K562 (cell line): ENCODE results near the gene CBX8. TPM values are rescaled to one million over a fixed set of nuclear protein-coding genes. Genes with fewer than 3 reads are reported as not detected.

Experiments
- HMGN3 ChIP-seq: IDR thresholded peaks from 2 replicates; pipeline ENCODE4 v1.6.1; 2011; ENCODE audit warnings: borderline replicate concordance, low read depth, mild to moderate bottlenecking, mixed read lengths, low read length; ENCODE audit not compliant: insufficient read length; ENCODE audit errors: extremely low read depth
- MCM2 ChIP-seq: fragments of 450-650 bp; IDR thresholded peaks from 2 replicates; pipeline ENCODE4 v1.6.1; 2017; ENCODE audit warnings: low read depth, mild to moderate bottlenecking
- MEIS2 ChIP-seq: fragments of 450-650 bp; IDR thresholded peaks from 2 replicates; pipeline ENCODE4 v1.6.1; 2014; ENCODE audit warnings: mild to moderate bottlenecking; ENCODE audit not compliant: partially characterized antibody
- POLR2H ChIP-seq: IDR thresholded peaks from 2 replicates; pipeline ENCODE4 v1.6.1; 2016; ENCODE audit warnings: missing genetic modification characterization, low read depth, mild to moderate bottlenecking, control low read depth, missing compliant biosample characterization, moderate library complexity
- POLR3A ChIP-seq: IDR thresholded peaks from 2 replicates; pipeline ENCODE4 v1.6.1; 2011; ENCODE audit warnings: borderline replicate concordance, mild to moderate bottlenecking, moderate library complexity; ENCODE audit not compliant: insufficient read length, insufficient read depth; ENCODE audit errors: extremely low read depth
- PRPF4 ChIP-seq: fragments of 200-400 bp; formaldehyde crosslinking; IDR thresholded peaks from one replicate; pipeline ENCODE4 v1.6.1; 2017; ENCODE audit warnings: low read length, low read depth, mild to moderate bottlenecking; ENCODE audit not compliant: insufficient read depth, poor library complexity, severe bottlenecking
- RBM39 ChIP-seq: fragments of 200-400 bp; formaldehyde crosslinking; optimal IDR thresholded peaks from 2 replicates; pipeline ENCODE3; 2018; ENCODE audit warnings: low read depth, low read length
- SMAD4 ChIP-seq: fragments of 250-450 bp; sonication (Bioruptor Pico); conservative IDR thresholded peaks from 2 replicates; pipeline ENCODE4 v1.8.0; 2021; ENCODE audit warnings: inconsistent platforms, mild to moderate bottlenecking, moderate library complexity
- TFAM ChIP-seq: fragments of 250-450 bp; sonication (Bioruptor Pico); conservative IDR thresholded peaks from 2 replicates; pipeline ENCODE4 v1.5.0; 2021; ENCODE audit warnings: mild to moderate bottlenecking, moderate library complexity
- ZNF174 ChIP-seq: fragments of 250-450 bp; sonication (Bioruptor Pico); IDR thresholded peaks from 2 replicates; pipeline ENCODE4 v1.4.0; 2020; ENCODE audit warnings: mild to moderate bottlenecking
- ZNF224 ChIP-seq: sonication (generic); formaldehyde crosslinking; IDR thresholded peaks from 2 replicates; pipeline ENCODE4 v1.8.0; 2022; ENCODE audit warnings: mild to moderate bottlenecking, missing genetic modification reagents
- ZSCAN29 ChIP-seq: fragments of 450-650 bp; IDR thresholded peaks from 2 replicates; pipeline ENCODE4 v1.6.1; 2017
- polyA plus RNA-seq, 8 experiments: library from polyadenylated mRNA; depleted of rRNA in 4 of 8; stranded (reverse) in 5 of 8; unstranded in 3 of 8; fragments of >200 nt; fragmentation: Nextera tagmentation in 2 of 8; fragmentation: Illumina TruSeq in 1 of 8; extraction: Ambion mirVana in 2 of 8; extraction: Trizol in 1 of 8; gene quantifications; 2 replicates each; pipeline versions ENCODE4 v1.2.1 to v1.2.3, GENCODE V29; 2011 to 2014; ENCODE audit warnings: inconsistent platforms in 1 of 8, missing spikeins in 1 of 8
- total RNA-seq, 7 experiments: library from RNA; depleted of rRNA in 6 of 7; stranded (reverse); fragments of >200 nt in 6 of 7; fragmentation: Illumina TruSeq in 2 of 7; extraction: Trizol in 2 of 7; gene quantifications; 2 replicates each; pipeline versions ENCODE4 v1.2.1 to v1.2.3, GENCODE V29; 2011 to 2021; ENCODE audit warnings: low replicate concordance in 1 of 7
- TF ChIP-seq, protein P1 (sequence below): sonication (generic); formaldehyde crosslinking; IDR thresholded peaks from 2 replicates; pipeline ENCODE4 v1.8.0; 2022; ENCODE audit warnings: missing genetic modification reagents, mild to moderate bottlenecking, borderline replicate concordance
- TF ChIP-seq, protein P2 (sequence below): sonication (generic); formaldehyde crosslinking; IDR thresholded peaks from 2 replicates; pipeline ENCODE4 v1.8.1; 2023; ENCODE audit warnings: mild to moderate bottlenecking, missing genetic modification reagents
- TF ChIP-seq, protein P3 (sequence below): fragments of 200-800 bp; sonication (Bioruptor generic); IDR thresholded peaks from 2 replicates; pipeline ENCODE4 v1.6.1; 2017; ENCODE audit warnings: missing genetic modification characterization, missing compliant biosample characterization
- TF ChIP-seq, protein P4 (sequence below): IDR thresholded peaks from 3 replicates; pipeline ENCODE4 v1.6.1; 2011; ENCODE audit warnings: borderline replicate concordance, mild to moderate bottlenecking, moderate library complexity; ENCODE audit not compliant: insufficient read length; ENCODE audit errors: extremely low read depth
- TF ChIP-seq, protein P5 (sequence below): fragments of 250-450 bp; sonication (Bioruptor Pico); IDR thresholded peaks from 2 replicates; pipeline ENCODE4 v1.8.0; 2021; ENCODE audit warnings: moderate library complexity, mild to moderate bottlenecking, inconsistent platforms

CBX8 gene
- total and polyA plus RNA-seq, 9 of the 15 experiments (the other 6 are each of a cell fraction or from before 2014, with no cell fraction given): 0.08 to 11.9 (median 2.6) TPM

DNA sequence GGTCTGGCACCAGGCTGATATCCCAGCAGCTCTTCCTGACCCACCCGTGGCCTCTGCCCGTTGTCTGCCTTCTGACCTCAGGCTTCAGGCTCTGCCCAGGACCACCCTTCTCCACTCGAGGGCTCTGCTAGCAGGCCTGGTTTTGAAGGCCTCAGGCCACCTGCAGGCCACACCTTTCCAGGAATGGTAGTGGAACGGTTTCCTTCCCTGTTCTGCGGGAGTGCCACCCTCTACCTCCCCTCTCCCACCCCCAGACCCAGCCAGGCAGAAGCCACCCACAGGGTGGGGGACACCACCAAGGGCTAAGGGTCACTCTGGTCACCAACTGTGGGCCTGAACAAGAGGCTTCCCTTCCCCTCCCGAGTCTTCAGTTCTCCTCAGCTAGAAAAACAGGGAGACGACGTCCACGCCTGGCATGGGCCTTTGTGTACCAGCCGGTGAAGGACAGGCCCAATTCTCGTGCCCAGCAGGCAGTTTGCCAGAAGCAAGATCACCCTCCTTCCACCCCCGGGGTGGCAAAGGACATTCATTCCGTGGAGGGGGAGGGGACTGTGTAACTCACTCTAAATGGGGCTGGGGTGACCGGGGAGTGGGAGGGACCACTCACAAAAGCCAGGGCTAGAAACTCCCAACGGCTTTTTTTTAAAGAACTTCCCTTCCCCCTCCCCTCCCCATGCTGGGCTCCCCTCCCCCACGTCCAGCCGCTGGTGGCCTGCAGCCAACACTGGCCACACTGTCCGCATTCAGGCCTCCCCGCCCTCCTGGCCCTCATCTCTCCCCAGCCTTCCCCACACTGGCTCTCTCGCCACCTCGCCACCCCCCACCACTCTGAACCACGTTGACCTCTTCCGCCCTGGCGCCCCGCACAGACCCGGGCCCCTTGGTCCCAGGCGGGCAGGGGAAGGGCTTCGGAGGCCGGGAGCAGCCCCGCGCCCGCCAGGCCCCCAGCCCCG is 34.7 kb upstream of the CBX8 start (continued):
- TF ChIP-seq POLR3A (no peak), MEIS2 (no peak), MCM2 (no peak), SMAD4 (peak; percentile 75), RBM39 (no peak), PRPF4 (peak; percentile 94), TFAM (CRISPR knock-in tag) (no peak), HMGN3 (peak; percentile 72), ZSCAN29 (no peak), ZNF224 (no peak), ZNF174 (CRISPR knock-in tag) (no peak), POLR2H (tag) (no peak; the same call in 1 of the 2 replicates)
- TF ChIP-seq, protein P1, sequence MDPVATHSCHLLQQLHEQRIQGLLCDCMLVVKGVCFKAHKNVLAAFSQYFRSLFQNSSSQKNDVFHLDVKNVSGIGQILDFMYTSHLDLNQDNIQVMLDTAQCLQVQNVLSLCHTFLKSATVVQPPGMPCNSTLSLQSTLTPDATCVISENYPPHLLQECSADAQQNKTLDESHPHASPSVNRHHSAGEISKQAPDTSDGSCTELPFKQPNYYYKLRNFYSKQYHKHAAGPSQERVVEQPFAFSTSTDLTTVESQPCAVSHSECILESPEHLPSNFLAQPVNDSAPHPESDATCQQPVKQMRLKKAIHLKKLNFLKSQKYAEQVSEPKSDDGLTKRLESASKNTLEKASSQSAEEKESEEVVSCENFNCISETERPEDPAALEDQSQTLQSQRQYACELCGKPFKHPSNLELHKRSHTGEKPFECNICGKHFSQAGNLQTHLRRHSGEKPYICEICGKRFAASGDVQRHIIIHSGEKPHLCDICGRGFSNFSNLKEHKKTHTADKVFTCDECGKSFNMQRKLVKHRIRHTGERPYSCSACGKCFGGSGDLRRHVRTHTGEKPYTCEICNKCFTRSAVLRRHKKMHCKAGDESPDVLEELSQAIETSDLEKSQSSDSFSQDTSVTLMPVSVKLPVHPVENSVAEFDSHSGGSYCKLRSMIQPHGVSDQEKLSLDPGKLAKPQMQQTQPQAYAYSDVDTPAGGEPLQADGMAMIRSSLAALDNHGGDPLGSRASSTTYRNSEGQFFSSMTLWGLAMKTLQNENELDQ (CRISPR knock-in tag): no peak
- TF ChIP-seq, protein P2, sequence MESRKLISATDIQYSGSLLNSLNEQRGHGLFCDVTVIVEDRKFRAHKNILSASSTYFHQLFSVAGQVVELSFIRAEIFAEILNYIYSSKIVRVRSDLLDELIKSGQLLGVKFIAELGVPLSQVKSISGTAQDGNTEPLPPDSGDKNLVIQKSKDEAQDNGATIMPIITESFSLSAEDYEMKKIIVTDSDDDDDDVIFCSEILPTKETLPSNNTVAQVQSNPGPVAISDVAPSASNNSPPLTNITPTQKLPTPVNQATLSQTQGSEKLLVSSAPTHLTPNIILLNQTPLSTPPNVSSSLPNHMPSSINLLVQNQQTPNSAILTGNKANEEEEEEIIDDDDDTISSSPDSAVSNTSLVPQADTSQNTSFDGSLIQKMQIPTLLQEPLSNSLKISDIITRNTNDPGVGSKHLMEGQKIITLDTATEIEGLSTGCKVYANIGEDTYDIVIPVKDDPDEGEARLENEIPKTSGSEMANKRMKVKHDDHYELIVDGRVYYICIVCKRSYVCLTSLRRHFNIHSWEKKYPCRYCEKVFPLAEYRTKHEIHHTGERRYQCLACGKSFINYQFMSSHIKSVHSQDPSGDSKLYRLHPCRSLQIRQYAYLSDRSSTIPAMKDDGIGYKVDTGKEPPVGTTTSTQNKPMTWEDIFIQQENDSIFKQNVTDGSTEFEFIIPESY: 0 out of 2 replicates have a peak, but pooled peaks have one; percentile 11
- TF ChIP-seq, protein P3, sequence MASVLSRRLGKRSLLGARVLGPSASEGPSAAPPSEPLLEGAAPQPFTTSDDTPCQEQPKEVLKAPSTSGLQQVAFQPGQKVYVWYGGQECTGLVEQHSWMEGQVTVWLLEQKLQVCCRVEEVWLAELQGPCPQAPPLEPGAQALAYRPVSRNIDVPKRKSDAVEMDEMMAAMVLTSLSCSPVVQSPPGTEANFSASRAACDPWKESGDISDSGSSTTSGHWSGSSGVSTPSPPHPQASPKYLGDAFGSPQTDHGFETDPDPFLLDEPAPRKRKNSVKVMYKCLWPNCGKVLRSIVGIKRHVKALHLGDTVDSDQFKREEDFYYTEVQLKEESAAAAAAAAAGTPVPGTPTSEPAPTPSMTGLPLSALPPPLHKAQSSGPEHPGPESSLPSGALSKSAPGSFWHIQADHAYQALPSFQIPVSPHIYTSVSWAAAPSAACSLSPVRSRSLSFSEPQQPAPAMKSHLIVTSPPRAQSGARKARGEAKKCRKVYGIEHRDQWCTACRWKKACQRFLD (CRISPR knock-in tag): peak; percentile 88; the same call in 1 of the 2 replicates
- TF ChIP-seq, protein P4, sequence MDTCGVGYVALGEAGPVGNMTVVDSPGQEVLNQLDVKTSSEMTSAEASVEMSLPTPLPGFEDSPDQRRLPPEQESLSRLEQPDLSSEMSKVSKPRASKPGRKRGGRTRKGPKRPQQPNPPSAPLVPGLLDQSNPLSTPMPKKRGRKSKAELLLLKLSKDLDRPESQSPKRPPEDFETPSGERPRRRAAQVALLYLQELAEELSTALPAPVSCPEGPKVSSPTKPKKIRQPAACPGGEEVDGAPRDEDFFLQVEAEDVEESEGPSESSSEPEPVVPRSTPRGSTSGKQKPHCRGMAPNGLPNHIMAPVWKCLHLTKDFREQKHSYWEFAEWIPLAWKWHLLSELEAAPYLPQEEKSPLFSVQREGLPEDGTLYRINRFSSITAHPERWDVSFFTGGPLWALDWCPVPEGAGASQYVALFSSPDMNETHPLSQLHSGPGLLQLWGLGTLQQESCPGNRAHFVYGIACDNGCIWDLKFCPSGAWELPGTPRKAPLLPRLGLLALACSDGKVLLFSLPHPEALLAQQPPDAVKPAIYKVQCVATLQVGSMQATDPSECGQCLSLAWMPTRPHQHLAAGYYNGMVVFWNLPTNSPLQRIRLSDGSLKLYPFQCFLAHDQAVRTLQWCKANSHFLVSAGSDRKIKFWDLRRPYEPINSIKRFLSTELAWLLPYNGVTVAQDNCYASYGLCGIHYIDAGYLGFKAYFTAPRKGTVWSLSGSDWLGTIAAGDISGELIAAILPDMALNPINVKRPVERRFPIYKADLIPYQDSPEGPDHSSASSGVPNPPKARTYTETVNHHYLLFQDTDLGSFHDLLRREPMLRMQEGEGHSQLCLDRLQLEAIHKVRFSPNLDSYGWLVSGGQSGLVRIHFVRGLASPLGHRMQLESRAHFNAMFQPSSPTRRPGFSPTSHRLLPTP: no peak
- TF ChIP-seq, protein P5, sequence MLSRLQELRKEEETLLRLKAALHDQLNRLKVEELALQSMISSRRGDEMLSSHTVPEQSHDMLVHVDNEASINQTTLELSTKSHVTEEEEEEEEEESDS (CRISPR knock-in tag): no peak
